Measurements from ENCODE around the gene KLHL42. TPM values are rescaled to one million over a fixed set of nuclear protein-coding genes. Genes with fewer than 3 reads are reported as not detected.
A peak's percentile ranks its signal among the peaks of the same experiment; 100 is the strongest.

Gene KLHL42
- total and polyA plus RNA-seq, 2 of the 13 experiments (the other 11 are each of a cell fraction or from before 2014, with no cell fraction given): 13.5 to 14.0 TPM

DNA sequence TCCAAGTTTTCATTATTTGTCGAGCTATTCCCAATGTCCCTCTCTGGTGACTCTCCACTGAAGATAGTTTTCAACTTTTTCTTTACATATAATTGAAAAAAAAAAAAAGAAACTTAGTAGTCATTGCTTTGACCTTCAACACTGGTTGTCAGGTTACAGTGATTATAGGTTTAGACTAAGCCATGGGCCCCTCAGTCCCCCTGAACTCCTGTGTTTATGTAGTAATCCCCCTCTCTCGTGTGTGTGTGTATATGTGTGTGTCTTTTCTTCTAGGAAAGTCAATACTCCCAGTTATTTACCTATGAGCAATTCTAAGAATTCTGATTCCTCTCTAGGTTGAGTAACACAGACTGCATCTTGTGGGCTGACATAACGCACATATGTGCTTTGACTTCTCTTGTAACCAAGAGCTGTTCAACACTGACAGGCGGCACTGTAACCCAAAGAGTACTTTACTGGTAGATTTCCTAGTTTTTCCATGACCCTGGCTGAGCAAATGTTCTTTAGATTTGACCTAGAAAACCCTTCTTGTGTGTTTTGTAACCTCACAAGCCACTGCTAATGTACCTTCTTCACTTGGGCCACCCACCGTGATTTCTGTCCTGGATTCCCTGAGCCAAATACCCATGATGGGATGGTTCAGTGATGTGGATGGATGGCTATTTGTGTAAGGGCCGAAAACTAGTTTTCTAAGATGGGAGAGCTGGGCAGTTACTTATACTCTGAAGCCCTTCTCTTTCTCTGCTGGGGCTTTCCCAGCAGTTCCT lies 15.0 kb downstream of the KLHL42 start:
- Histone ChIP-seq H3K27me3 (ENCODE audit: control insufficient read depth in 1 of 2, insufficient read depth in 2 of 2, low read length in 2 of 2) (no peaks in the 10 kb centered on the region; a peak in 1 of 5 replicates), H3K79me2 (ENCODE audit: insufficient read depth, low read length) (no peaks in the 10 kb centered on the region), H3K4me1 (ENCODE audit: insufficient read depth, low read length) (no peaks in the 10 kb centered on the region), H3K36me3 (replicated peaks in 1 of 2; ENCODE audit: control insufficient read depth in 1 of 2, insufficient read depth in 2 of 2, low read length in 2 of 2) (peaks cover 8 to 60% of the 10 kb centered on the region in 2 experiments; a peak in 4 of 5 replicates), H4K20me1 (ENCODE audit: insufficient read depth, low read length) (no peaks in the 10 kb centered on the region), H3K4me3 (replicated peaks in 1 of 3; ENCODE audit: insufficient read depth in 1 of 3, low read depth in 2 of 3, low read length in 3 of 3) (no peak overlapping the region), H3K27ac (ENCODE audit: extremely low read length, insufficient read depth, low read length) (no peak overlapping the region), H3K9me3 (ENCODE audit: low read length) (no peaks in the 10 kb centered on the region), H2AFZ (ENCODE audit: low read length) (no peak overlapping the region), H3K4me2 (ENCODE audit: low read depth, low read length) (no peak overlapping the region), H3K9ac (ENCODE audit: insufficient read depth, low read depth, low read length) (no peak overlapping the region)
- in situ Hi-C loops (cut with HindIII; ENCODE audit: extremely low pct_ligation_motif_present, low pct_unique_long_range_greater_than_20kb): no loop called here
- ChIA-PET POLR2A (no interaction called here), CTCF (ENCODE audit: low intra/inter-chr PET ratio, low total read pairs) (no interaction called here)
- FAIRE-seq (no peak), ATAC-seq (no peak), DNase-seq (ENCODE audit: low spot score) (no peak)
- 78% methylated on average over 6 of the region's 6 CpGs for WGBS (ENCODE audit: low lambda C conversion rate)
- intact Hi-C loops (cut with micrococcal nuclease; ENCODE audit: unreplicated experiment): no loop called here
- BruUV-seq (replicated peaks): no TSS peak
- peak; percentile 64; the same call in 1 of the 2 replicates for TF ChIP-seq BCL6 (CRISPR knock-in tag; IDR thresholded peaks at IDR 0.05)
- TF ChIP-seq, protein P1, sequence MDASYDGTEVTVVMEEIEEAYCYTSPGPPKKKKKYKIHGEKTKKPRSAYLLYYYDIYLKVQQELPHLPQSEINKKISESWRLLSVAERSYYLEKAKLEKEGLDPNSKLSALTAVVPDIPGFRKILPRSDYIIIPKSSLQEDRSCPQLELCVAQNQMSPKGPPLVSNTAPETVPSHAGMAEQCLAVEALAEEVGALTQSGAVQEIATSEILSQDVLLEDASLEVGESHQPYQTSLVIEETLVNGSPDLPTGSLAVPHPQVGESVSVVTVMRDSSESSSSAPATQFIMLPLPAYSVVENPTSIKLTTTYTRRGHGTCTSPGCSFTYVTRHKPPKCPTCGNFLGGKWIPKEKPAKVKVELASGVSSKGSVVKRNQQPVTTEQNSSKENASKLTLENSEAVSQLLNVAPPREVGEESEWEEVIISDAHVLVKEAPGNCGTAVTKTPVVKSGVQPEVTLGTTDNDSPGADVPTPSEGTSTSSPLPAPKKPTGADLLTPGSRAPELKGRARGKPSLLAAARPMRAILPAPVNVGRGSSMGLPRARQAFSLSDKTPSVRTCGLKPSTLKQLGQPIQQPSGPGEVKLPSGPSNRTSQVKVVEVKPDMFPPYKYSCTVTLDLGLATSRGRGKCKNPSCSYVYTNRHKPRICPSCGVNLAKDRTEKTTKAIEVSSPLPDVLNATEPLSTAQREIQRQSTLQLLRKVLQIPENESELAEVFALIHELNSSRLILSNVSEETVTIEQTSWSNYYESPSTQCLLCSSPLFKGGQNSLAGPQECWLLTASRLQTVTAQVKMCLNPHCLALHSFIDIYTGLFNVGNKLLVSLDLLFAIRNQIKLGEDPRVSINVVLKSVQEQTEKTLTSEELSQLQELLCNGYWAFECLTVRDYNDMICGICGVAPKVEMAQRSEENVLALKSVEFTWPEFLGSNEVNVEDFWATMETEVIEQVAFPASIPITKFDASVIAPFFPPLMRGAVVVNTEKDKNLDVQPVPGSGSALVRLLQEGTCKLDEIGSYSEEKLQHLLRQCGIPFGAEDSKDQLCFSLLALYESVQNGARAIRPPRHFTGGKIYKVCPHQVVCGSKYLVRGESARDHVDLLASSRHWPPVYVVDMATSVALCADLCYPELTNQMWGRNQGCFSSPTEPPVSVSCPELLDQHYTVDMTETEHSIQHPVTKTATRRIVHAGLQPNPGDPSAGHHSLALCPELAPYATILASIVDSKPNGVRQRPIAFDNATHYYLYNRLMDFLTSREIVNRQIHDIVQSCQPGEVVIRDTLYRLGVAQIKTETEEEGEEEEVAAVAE (CRISPR knock-in tag; IDR thresholded peaks at IDR 0.05; ENCODE audit: borderline replicate concordance): no peak
- no peak for TF ChIP-seq GABPB1 (CRISPR knock-in tag; IDR thresholded peaks at IDR 0.05)
- no peak for TF ChIP-seq ZNF792 (CRISPR knock-in tag; IDR thresholded peaks at IDR 0.05)
- TF ChIP-seq HMG20A (CRISPR knock-in tag; IDR thresholded peaks at IDR 0.05; ENCODE audit: borderline replicate concordance): no peak
- TF ChIP-seq ZNF263 (CRISPR knock-in tag; IDR thresholded peaks at IDR 0.05): no peak
